ENCODE measurements around the gene TRIM7. TPM values are rescaled to one million over a fixed set of nuclear protein-coding genes. Genes with fewer than 3 reads are reported as not detected.

The TRIM7 gene
- total RNA-seq, 2 experiments from 2014 or later, result 1.9 to 2.0 TPM

- Mint-ChIP-seq H3K36me3 (ENCODE audit: low read depth) (peaks cover 7% of the 10 kb centered on the region), H3K9me3 (no peaks in the 10 kb centered on the region), H3K27ac (no peak overlapping the region), H3K27me3 (peaks cover 3% of the 10 kb centered on the region), H3K4me3 (no peak overlapping the region), H3K4me1 (peaks cover 15% of the 10 kb centered on the region)
- DNase-seq, result no peak
- POLR2A ChIA-PET, result interaction anchor here (8.5 kb wide), 1 partner anchor 10 kb away, joined by 149 read pairs; the partner anchor contains the start of gene TRIM7
- CTCF ChIA-PET, result no interaction called here
Observed at GRCh38 chr5:181194489-181195248, 10.3 kb downstream of the TRIM7 start.

GRCh38 chr5:181193656-181194055 is 11.3 kb downstream of the TRIM7 start:
- POLR2A ChIA-PET, result interaction anchor here (6.9 to 8.5 kb wide), 3 partner anchors 11 to 67 kb away, joined by 96 to 149 read pairs (median 100); partner anchors contain the start of genes TRIM41, TRIM52 and TRIM7
- Mint-ChIP-seq H3K27me3 (peaks cover 2% of the 10 kb centered on the region), H3K4me1 (peaks cover 19% of the 10 kb centered on the region), H3K4me3 (no peak overlapping the region), H3K27ac (no peak overlapping the region), H3K9me3 (no peaks in the 10 kb centered on the region), H3K36me3 (ENCODE audit: low read depth) (peaks cover 12% of the 10 kb centered on the region)
- CTCF ChIA-PET, result interaction anchor here (1.4 to 1.5 kb wide), 2 partner anchors 13 to 20 kb away, joined by 4 to 7 read pairs; no protein-coding TSS in a partner anchor
- no peak for DNase-seq

DNA sequence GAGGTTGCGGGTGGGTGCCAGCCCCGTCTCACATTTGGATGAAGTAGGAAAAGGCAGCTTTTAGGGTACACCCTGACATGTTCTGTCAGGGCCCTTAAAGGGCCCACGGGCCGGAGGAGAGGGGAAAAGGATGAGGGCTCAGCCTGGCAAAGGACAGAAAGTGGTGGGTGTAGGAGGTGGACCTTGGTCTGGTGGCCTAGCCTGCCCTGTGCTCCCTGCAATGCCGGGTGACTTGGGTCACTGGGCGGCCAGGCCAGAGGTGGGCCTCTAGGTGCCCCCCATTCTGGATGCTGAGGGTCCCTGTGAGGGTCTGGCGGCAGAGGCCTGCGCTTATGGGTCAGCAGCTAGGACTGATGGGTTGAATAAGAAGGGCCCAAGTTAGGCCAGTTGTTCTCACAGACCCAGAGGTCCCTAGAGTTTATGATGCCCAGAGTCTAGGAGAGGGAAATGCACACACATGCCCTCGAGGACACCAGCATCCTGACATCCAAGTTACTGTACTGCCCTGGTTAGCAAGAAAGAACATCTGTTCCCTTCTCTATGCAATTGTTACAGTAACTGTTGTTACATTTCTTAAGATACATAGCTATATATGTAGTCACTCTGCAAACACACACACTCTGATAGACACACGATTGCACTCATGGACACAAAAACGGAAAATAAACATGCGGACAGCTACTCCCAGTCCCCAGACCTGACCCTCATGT is 12.5 kb downstream of the TRIM7 start:
- H3K36me3 Mint-ChIP-seq (ENCODE audit: low read depth), result peaks cover 17% of the 10 kb centered on the region
- H3K4me3 Mint-ChIP-seq, result peak overlapping the region; percentile 94
- peaks cover 29% of the 10 kb centered on the region for H3K4me1 Mint-ChIP-seq
- peaks cover 4% of the 10 kb centered on the region for H3K27me3 Mint-ChIP-seq
- ChIA-PET POLR2A (interaction anchor here (1.0 to 8.5 kb wide), 9 partner anchors 12 to 382 kb away, joined by 3 to 149 read pairs (median 14); partner anchors contain the start of genes RACK1, TRIM41, TRIM52 and TRIM7), CTCF (interaction anchor here (1.0 to 2.4 kb wide), 8 partner anchors 8 to 33 kb away, joined by 4 to 29 read pairs (median 5); partner anchors contain the start of gene TRIM7)
- DNase-seq, result no peak
- H3K27ac Mint-ChIP-seq, result peak overlapping the region; percentile 95
- H3K9me3 Mint-ChIP-seq, result no peaks in the 10 kb centered on the region

GRCh38 chr5:181191526-181192336 is 13.3 kb downstream of the TRIM7 start:
- Mint-ChIP-seq H3K4me3 (peak overlapping the region; percentile 94), H3K27me3 (peaks cover 4% of the 10 kb centered on the region), H3K36me3 (ENCODE audit: low read depth) (peaks cover 17% of the 10 kb centered on the region), H3K27ac (peak overlapping the region; percentile 95), H3K9me3 (no peaks in the 10 kb centered on the region), H3K4me1 (peaks cover 32% of the 10 kb centered on the region)
- CTCF ChIA-PET, result interaction anchor here (0.7 to 2.4 kb wide), 7 partner anchors 7 to 32 kb away, joined by 3 to 29 read pairs (median 4); partner anchors contain the start of gene TRIM7
- peak; percentile 97 for DNase-seq
- POLR2A ChIA-PET, result interaction anchor here (0.9 to 8.5 kb wide), 11 partner anchors 13 to 390 kb away, joined by 3 to 149 read pairs (median 10); partner anchors contain the start of genes RACK1, TRIM41, TRIM52 and TRIM7

GRCh38 chr5:181190711-181191525 is 14.1 kb downstream of the TRIM7 start:
- peak overlapping the region; percentile 94 for H3K4me3 Mint-ChIP-seq
- H3K27ac Mint-ChIP-seq, result peak overlapping the region; percentile 95
- peaks cover 35% of the 10 kb centered on the region for H3K4me1 Mint-ChIP-seq
- ChIA-PET CTCF (interaction anchor here (0.7 to 3.7 kb wide), 10 partner anchors 9 to 70 kb away, joined by 3 to 29 read pairs (median 4); partner anchors contain the start of gene TRIM7), POLR2A (interaction anchor here (0.9 to 8.5 kb wide), 14 partner anchors 8 to 389 kb away, joined by 3 to 149 read pairs (median 12); partner anchors contain the start of genes RACK1, TRIM41, TRIM52 and TRIM7)
- no peaks in the 10 kb centered on the region for H3K9me3 Mint-ChIP-seq
- peaks cover 4% of the 10 kb centered on the region for H3K27me3 Mint-ChIP-seq
- peak; percentile 57 for DNase-seq
- peaks cover 17% of the 10 kb centered on the region for H3K36me3 Mint-ChIP-seq (ENCODE audit: low read depth)

- H3K9me3 Mint-ChIP-seq, result no peaks in the 10 kb centered on the region
- ChIA-PET POLR2A (interaction anchor here (0.8 to 8.5 kb wide), 12 partner anchors 9 to 387 kb away, joined by 4 to 149 read pairs (median 14); partner anchors contain the start of genes RACK1, TRIM41, TRIM52 and TRIM7), CTCF (interaction anchor here (0.9 to 3.7 kb wide), 8 partner anchors 10 to 70 kb away, joined by 3 to 28 read pairs (median 6); partner anchors contain the start of genes TRIM41 and TRIM7)
- peak; percentile 34 for DNase-seq
- peak overlapping the region; percentile 94 for H3K4me3 Mint-ChIP-seq
- H3K27ac Mint-ChIP-seq, result peak overlapping the region; percentile 95
- H3K36me3 Mint-ChIP-seq (ENCODE audit: low read depth), result peaks cover 17% of the 10 kb centered on the region
- H3K4me1 Mint-ChIP-seq, result peaks cover 41% of the 10 kb centered on the region
- peaks cover 4% of the 10 kb centered on the region for H3K27me3 Mint-ChIP-seq
Observed at GRCh38 chr5:181189962-181190710, 14.9 kb downstream of the TRIM7 start.

DNA sequence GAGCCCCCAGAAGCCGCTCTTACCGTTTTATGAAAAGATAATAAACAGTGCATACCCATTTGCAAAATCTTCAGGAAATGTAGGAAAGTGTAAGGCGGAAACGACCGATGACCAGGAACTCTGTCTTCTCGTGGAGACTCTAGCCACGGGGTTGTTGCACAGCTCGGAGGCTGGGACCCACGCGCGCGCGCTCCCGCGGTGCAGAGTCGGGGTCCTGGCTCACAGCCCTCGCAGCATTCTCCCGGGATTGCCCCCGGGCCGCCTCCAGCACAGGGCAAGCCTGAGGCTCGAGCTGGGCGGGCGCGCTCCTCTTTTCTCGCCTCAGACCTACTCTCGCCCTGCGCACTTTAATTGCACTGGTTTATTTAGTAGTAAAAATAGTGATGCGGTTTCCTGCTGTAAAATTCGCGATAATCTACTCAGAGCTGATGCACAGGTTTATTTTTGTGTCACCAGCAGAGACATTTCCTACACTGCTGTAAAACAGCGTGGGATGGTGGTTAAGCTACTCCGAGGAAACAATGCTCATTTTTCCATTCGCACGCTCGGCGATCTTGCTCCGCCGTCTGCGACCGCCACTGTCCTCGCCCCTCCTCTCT is 15.5 kb downstream of the TRIM7 start:
- Mint-ChIP-seq H3K27me3 (peaks cover 4% of the 10 kb centered on the region), H3K4me1 (peaks cover 46% of the 10 kb centered on the region), H3K4me3 (peak overlapping the region; percentile 94), H3K36me3 (ENCODE audit: low read depth) (peaks cover 17% of the 10 kb centered on the region), H3K9me3 (no peaks in the 10 kb centered on the region), H3K27ac (peak overlapping the region; percentile 95)
- ChIA-PET POLR2A (interaction anchor here (0.8 to 8.5 kb wide), 15 partner anchors 10 to 386 kb away, joined by 3 to 149 read pairs (median 7); partner anchors contain the start of genes RACK1, TRIM41, TRIM52 and TRIM7), CTCF (interaction anchor here (1.1 to 3.7 kb wide), 8 partner anchors 9 to 33 kb away, joined by 4 to 28 read pairs (median 8); partner anchors contain the start of genes TRIM41 and TRIM7)
- peak; percentile 51 for DNase-seq

DNA sequence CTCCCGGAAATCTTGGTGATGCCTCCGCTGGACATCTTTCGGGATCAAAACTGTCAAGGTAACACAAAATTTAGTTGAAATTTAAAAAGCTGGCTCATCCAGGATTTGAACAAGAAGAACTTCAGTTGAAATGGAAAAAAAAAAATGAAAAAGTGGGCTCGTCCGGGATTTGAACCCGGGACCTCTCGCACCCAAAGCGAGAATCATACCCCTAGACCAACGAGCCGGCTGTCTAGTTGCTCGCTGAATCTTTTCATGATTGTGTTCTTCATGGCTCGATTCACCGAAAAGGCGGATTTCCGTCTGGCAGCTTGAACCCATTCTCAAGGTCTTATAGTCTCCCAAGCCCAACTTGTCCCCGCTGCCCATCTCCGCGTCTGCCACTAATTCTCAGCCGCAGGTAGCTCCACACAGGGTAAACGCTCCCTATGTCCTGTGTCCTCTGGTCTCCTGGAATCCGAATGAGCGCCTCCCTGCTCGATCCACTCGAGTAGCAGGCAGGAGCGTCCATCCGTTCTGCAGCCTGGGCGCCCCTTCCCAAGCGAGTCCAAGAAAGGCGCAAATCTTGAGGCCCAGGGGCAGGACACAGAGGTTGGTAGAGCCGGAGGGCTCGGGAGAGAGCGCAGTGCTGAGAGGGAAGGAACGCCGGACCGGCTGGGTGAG is 16.2 kb downstream of the TRIM7 start:
- CTCF ChIA-PET, result interaction anchor here (0.6 to 3.7 kb wide), 11 partner anchors 11 to 71 kb away, joined by 3 to 28 read pairs (median 6); partner anchors contain the start of genes TRIM41 and TRIM7
- H3K4me1 Mint-ChIP-seq, result peaks cover 51% of the 10 kb centered on the region
- no peaks in the 10 kb centered on the region for H3K9me3 Mint-ChIP-seq

DNA sequence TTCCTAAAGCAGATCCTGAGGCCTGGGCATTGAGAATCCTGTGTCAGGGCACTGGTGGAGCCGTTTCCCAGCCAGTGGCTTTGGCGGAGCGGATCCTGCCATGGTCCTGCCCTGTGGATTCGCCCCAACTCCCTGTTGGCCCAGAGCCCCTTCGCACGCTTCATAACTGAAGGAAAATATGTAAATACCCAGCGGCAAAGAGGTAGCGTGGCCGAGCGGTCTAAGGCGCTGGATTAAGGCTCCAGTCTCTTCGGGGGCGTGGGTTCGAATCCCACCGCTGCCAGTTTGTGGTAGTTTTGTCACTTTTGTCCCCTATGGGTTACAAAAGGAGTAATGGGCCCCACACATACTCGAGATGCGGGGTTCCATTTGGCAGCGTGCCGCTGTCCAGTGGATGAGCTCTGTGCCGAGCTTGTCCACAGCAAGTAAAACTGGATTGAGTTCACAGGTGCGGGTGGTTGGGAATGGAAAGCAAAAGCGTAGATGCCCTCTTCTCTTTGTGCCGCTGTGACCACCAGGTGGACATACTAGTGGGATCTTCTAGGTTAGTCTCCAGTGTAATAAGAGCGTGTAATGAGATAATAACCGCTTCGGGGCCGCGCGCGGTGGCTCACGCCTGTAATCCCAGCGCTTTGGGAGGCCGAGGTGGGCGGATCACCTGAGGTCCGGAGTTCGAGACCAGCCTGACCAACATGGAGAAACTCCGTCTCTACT is 17.3 kb downstream of the TRIM7 start:
- peaks cover 50% of the 10 kb centered on the region for H3K4me1 Mint-ChIP-seq

More for the DNA sequence above, 16.2 kb downstream of the TRIM7 start:
- peaks cover 4% of the 10 kb centered on the region for H3K27me3 Mint-ChIP-seq
- H3K36me3 Mint-ChIP-seq (ENCODE audit: low read depth), result peaks cover 17% of the 10 kb centered on the region
- peak; percentile 85 for DNase-seq
- POLR2A ChIA-PET, result interaction anchor here (0.9 to 8.5 kb wide), 12 partner anchors 10 to 378 kb away, joined by 3 to 149 read pairs (median 10); partner anchors contain the start of genes RACK1, TRIM41, TRIM52 and TRIM7
- peak overlapping the region; percentile 95 for H3K27ac Mint-ChIP-seq
- H3K4me3 Mint-ChIP-seq, result peak overlapping the region; percentile 94

More for the DNA sequence above, 17.3 kb downstream of the TRIM7 start:
- peak; percentile 58 for DNase-seq
- CTCF ChIA-PET, result interaction anchor here (1.1 to 3.7 kb wide), 6 partner anchors 14 to 58 kb away, joined by 3 to 28 read pairs (median 8); partner anchors contain the start of gene TRIM41
- no peaks in the 10 kb centered on the region for H3K9me3 Mint-ChIP-seq
- POLR2A ChIA-PET, result interaction anchor here (1.1 to 8.5 kb wide), 8 partner anchors 11 to 73 kb away, joined by 3 to 149 read pairs (median 47); partner anchors contain the start of genes RACK1, TRIM41, TRIM52 and TRIM7
- peak overlapping the region; percentile 95 for H3K27ac Mint-ChIP-seq
- H3K36me3 Mint-ChIP-seq (ENCODE audit: low read depth), result peaks cover 17% of the 10 kb centered on the region
- peak overlapping the region; percentile 94 for H3K4me3 Mint-ChIP-seq
- peaks cover 4% of the 10 kb centered on the region for H3K27me3 Mint-ChIP-seq

Data from activated CD4-positive, alpha-beta memory T cell treated with anti-CD3 and anti-CD28 coated beads, Interleukin-2, amount 10 ng/mL, durations not matched to agents 7 days and 5 days (primary cell).